GM21423 (cell line): ENCODE measurements around the gene JPH2.
"Not testable (repeated sequence)": the region's sequence is repeated elsewhere in the genome, so short reads cannot be mapped to it uniquely, and the experiment has no call there.

Experiments used
- ATAC-seq: cut with Tn5 transposase; IDR thresholded peaks from one replicate; pipeline ENCODE4 v1.9.1; 2021; ENCODE audit warnings: mild to moderate bottlenecking, moderate library complexity; ENCODE audit not compliant: unreplicated experiment

Gene JPH2

GRCh38 chr20:44212792-44213191, 25.8 kb upstream of the JPH2 start:
- no peak for ATAC-seq

- no peak for ATAC-seq
Measured at GRCh38 chr20:44211177-44212039, 24.4 kb upstream of the JPH2 start.

GRCh38 chr20:44210406-44211176, 23.6 kb upstream of the JPH2 start, which contains the start of gene OSER1:
Gene OSER1 (minus strand): TSS chr20:44210771. CDS start chr20:44206957, 3,814 bp downstream.
- ATAC-seq, result peak; percentile 82

GRCh38 chr20:44209686-44210405, 22.9 kb upstream of the JPH2 start:
- no peak for ATAC-seq

- no peak for ATAC-seq
Measured at GRCh38 chr20:44208770-44209169, 21.8 kb upstream of the JPH2 start.

- no peak for ATAC-seq
Measured at GRCh38 chr20:44208165-44208564, 21.2 kb upstream of the JPH2 start.

- no peak for ATAC-seq
Measured at GRCh38 chr20:44207126-44207723, 20.2 kb upstream of the JPH2 start.

- ATAC-seq, result no peak
Measured at GRCh38 chr20:44206132-44206531, 19.1 kb upstream of the JPH2 start.

GRCh38 chr20:44204832-44205215, 17.8 kb upstream of the JPH2 start:
- ATAC-seq, result no peak

- ATAC-seq, result no peak
Measured at GRCh38 chr20:44204156-44204831, 17.3 kb upstream of the JPH2 start.

GRCh38 chr20:44203161-44203560, 16.2 kb upstream of the JPH2 start:
- ATAC-seq, result no peak

- no peak for ATAC-seq
Measured at GRCh38 chr20:44200983-44201382, 14.0 kb upstream of the JPH2 start.

- no peak for ATAC-seq
Measured at GRCh38 chr20:44200371-44200770, 13.4 kb upstream of the JPH2 start.

GRCh38 chr20:44199877-44200276, 12.9 kb upstream of the JPH2 start:
- ATAC-seq, result no peak

- ATAC-seq, result no peak
Measured at GRCh38 chr20:44198872-44199271, 11.9 kb upstream of the JPH2 start.

GRCh38 chr20:44196271-44196670, 9.3 kb upstream of the JPH2 start:
- ATAC-seq, result no peak

GRCh38 chr20:44195605-44196004, 8.6 kb upstream of the JPH2 start:
- ATAC-seq, result no peak

GRCh38 chr20:44193801-44194200, 6.8 kb upstream of the JPH2 start:
- no peak for ATAC-seq

- ATAC-seq, result not testable (repeated sequence)
Measured at GRCh38 chr20:44191640-44192039, 4.7 kb upstream of the JPH2 start.

GRCh38 chr20:44190197-44190852, 3.3 kb upstream of the JPH2 start:
- ATAC-seq, result not testable (repeated sequence)
